HG02970 (cell line): ENCODE data around the gene TPRA1.

Source experiments
- ATAC-seq: cut with Tn5 transposase; IDR thresholded peaks from one replicate; pipeline ENCODE4 v1.9.1; 2021; ENCODE audit warnings: mild to moderate bottlenecking, moderate library complexity, moderate number of reproducible peaks; ENCODE audit not compliant: unreplicated experiment, low FRiP score

TPRA1 gene

GRCh38 chr3:127590593-127591465 is at the start of gene TPRA1:
TPRA1 (minus strand) TSS chr3:127590733; CDS start chr3:127580146, 10,587 bp downstream.
- ATAC-seq = peak; percentile 73

GRCh38 chr3:127640042-127640355 is 49.5 kb upstream of the TPRA1 start:
- ATAC-seq = no peak

- ATAC-seq = no peak
These were observed 48.9 kb upstream of the TPRA1 start for GRCh38 chr3:127639173-127640041.

- ATAC-seq = no peak
These were observed 47.4 kb upstream of the TPRA1 start for GRCh38 chr3:127637971-127638370.

GRCh38 chr3:127637546-127637945 is 47.0 kb upstream of the TPRA1 start:
- no peak for ATAC-seq

- no peak for ATAC-seq
These were observed 44.1 kb upstream of the TPRA1 start for GRCh38 chr3:127634653-127635052.

- no peak for ATAC-seq
These were observed 41.7 kb upstream of the TPRA1 start for GRCh38 chr3:127632035-127632820.

- no peak for ATAC-seq
These were observed 40.5 kb upstream of the TPRA1 start for GRCh38 chr3:127630811-127631714.

- no peak for ATAC-seq
These were observed 39.2 kb upstream of the TPRA1 start for GRCh38 chr3:127629467-127630403.

GRCh38 chr3:127628788-127629466 is 38.4 kb upstream of the TPRA1 start, which contains the start of gene PODXL2:
PODXL2 (plus strand) TSS chr3:127629185; CDS start chr3:127629220, 35 bp downstream.
- no peak for ATAC-seq

- ATAC-seq = no peak
These were observed 37.9 kb upstream of the TPRA1 start for GRCh38 chr3:127628426-127628787.

- no peak for ATAC-seq
These were observed 35.3 kb upstream of the TPRA1 start for GRCh38 chr3:127625821-127626220.

- no peak for ATAC-seq
These were observed 33.5 kb upstream of the TPRA1 start for GRCh38 chr3:127624063-127624462.

- no peak for ATAC-seq
These were observed 32.4 kb upstream of the TPRA1 start for GRCh38 chr3:127622772-127623576.

GRCh38 chr3:127622031-127622430 is 31.5 kb upstream of the TPRA1 start:
- ATAC-seq = no peak

GRCh38 chr3:127620637-127621375 is 30.3 kb upstream of the TPRA1 start:
- no peak for ATAC-seq

- ATAC-seq = no peak
These were observed 28.4 kb upstream of the TPRA1 start for GRCh38 chr3:127618891-127619290.
